ENCODE results near the gene NPBWR2. TPM values are rescaled to one million over a fixed set of nuclear protein-coding genes. Genes with fewer than 3 reads are reported as not detected.
A peak's percentile ranks its signal among the peaks of the same experiment; 100 is the strongest.

NPBWR2 gene
- total RNA-seq, 1 donor from 2014 or later = not detected

- Mint-ChIP-seq H3K27me3 (peaks cover 6% of the 10 kb centered on the region), H3K27ac (no peak overlapping the region), H3K36me3 (ENCODE audit: insufficient read depth) (no peaks in the 10 kb centered on the region), H3K9me3 (ENCODE audit: low read depth) (no peaks in the 10 kb centered on the region), H3K4me1 (ENCODE audit: low read depth) (no peaks in the 10 kb centered on the region), H3K4me3 (ENCODE audit: low read depth) (no peak overlapping the region)
- no peak for TF ChIP-seq CTCF (IDR thresholded peaks at IDR 0.05; ENCODE audit: unreplicated experiment)
- DNase-seq (ENCODE audit: low spot score, unreplicated experiment) = no peak
Measured at GRCh38 chr20:64113444-64113775, 6.0 kb upstream of the NPBWR2 start.

- DNase-seq (ENCODE audit: low spot score, unreplicated experiment) = no peak
- no peak overlapping the region for H3K4me3 Mint-ChIP-seq (ENCODE audit: low read depth)
- no peaks in the 10 kb centered on the region for H3K4me1 Mint-ChIP-seq (ENCODE audit: low read depth)
- H3K36me3 Mint-ChIP-seq (ENCODE audit: insufficient read depth) = no peaks in the 10 kb centered on the region
- H3K9me3 Mint-ChIP-seq (ENCODE audit: low read depth) = no peaks in the 10 kb centered on the region
- TF ChIP-seq CTCF (IDR thresholded peaks at IDR 0.05; ENCODE audit: unreplicated experiment) = no peak
- peaks cover 10% of the 10 kb centered on the region for H3K27me3 Mint-ChIP-seq
- H3K27ac Mint-ChIP-seq = no peak overlapping the region
Measured at GRCh38 chr20:64112691-64113443, 5.5 kb upstream of the NPBWR2 start.

- Mint-ChIP-seq H3K27ac (no peak overlapping the region), H3K4me1 (ENCODE audit: low read depth) (no peaks in the 10 kb centered on the region), H3K9me3 (ENCODE audit: low read depth) (no peaks in the 10 kb centered on the region), H3K4me3 (ENCODE audit: low read depth) (no peak overlapping the region), H3K27me3 (peaks cover 12% of the 10 kb centered on the region), H3K36me3 (ENCODE audit: insufficient read depth) (no peaks in the 10 kb centered on the region)
- DNase-seq (ENCODE audit: low spot score, unreplicated experiment) = no peak
- no peak for TF ChIP-seq CTCF (IDR thresholded peaks at IDR 0.05; ENCODE audit: unreplicated experiment)
Measured at GRCh38 chr20:64111841-64112641, 4.7 kb upstream of the NPBWR2 start.

- H3K4me1 Mint-ChIP-seq (ENCODE audit: low read depth) = no peaks in the 10 kb centered on the region
- peak overlapping the region; percentile 52 for H3K27ac Mint-ChIP-seq
- no peaks in the 10 kb centered on the region for H3K9me3 Mint-ChIP-seq (ENCODE audit: low read depth)
- no peak for DNase-seq (ENCODE audit: low spot score, unreplicated experiment)
- H3K36me3 Mint-ChIP-seq (ENCODE audit: insufficient read depth) = no peaks in the 10 kb centered on the region
- peaks cover 18% of the 10 kb centered on the region for H3K27me3 Mint-ChIP-seq
- H3K4me3 Mint-ChIP-seq (ENCODE audit: low read depth) = no peak overlapping the region
- no peak for TF ChIP-seq CTCF (IDR thresholded peaks at IDR 0.05; ENCODE audit: unreplicated experiment)
Measured at GRCh38 chr20:64110411-64111068, 3.2 kb upstream of the NPBWR2 start.

- no peak for TF ChIP-seq CTCF (IDR thresholded peaks at IDR 0.05; ENCODE audit: unreplicated experiment)
- no peaks in the 10 kb centered on the region for H3K4me1 Mint-ChIP-seq (ENCODE audit: low read depth)
- no peak overlapping the region for H3K4me3 Mint-ChIP-seq (ENCODE audit: low read depth)
- H3K27me3 Mint-ChIP-seq = peaks cover 18% of the 10 kb centered on the region
- H3K9me3 Mint-ChIP-seq (ENCODE audit: low read depth) = no peaks in the 10 kb centered on the region
- no peak for DNase-seq (ENCODE audit: low spot score, unreplicated experiment)
- no peaks in the 10 kb centered on the region for H3K36me3 Mint-ChIP-seq (ENCODE audit: insufficient read depth)
- H3K27ac Mint-ChIP-seq = no peak overlapping the region
Measured at GRCh38 chr20:64109831-64110391, 2.5 kb upstream of the NPBWR2 start.

Measured in progenitor cell of endocrine pancreas (in vitro differentiated cells).